Measurements from ENCODE around the gene LRP11. TPM values are rescaled to one million over a fixed set of nuclear protein-coding genes. Genes with fewer than 3 reads are reported as not detected.
"Not testable (repeated sequence)": the region's sequence is repeated elsewhere in the genome, so short reads cannot be mapped to it uniquely, and the experiment has no call there.

The LRP11 gene
- total RNA-seq, 1 donor = 74.1 TPM

GRCh38 chr6:149897015-149897697 is 33.0 kb upstream of the LRP11 start:
- peak; percentile 98 for DNase-seq (ENCODE audit: low read depth)
- peak overlapping the region; percentile 59 for H3K4me3 ChIP-seq (ENCODE audit: low read depth, low read length)
- TF ChIP-seq, protein P1, sequence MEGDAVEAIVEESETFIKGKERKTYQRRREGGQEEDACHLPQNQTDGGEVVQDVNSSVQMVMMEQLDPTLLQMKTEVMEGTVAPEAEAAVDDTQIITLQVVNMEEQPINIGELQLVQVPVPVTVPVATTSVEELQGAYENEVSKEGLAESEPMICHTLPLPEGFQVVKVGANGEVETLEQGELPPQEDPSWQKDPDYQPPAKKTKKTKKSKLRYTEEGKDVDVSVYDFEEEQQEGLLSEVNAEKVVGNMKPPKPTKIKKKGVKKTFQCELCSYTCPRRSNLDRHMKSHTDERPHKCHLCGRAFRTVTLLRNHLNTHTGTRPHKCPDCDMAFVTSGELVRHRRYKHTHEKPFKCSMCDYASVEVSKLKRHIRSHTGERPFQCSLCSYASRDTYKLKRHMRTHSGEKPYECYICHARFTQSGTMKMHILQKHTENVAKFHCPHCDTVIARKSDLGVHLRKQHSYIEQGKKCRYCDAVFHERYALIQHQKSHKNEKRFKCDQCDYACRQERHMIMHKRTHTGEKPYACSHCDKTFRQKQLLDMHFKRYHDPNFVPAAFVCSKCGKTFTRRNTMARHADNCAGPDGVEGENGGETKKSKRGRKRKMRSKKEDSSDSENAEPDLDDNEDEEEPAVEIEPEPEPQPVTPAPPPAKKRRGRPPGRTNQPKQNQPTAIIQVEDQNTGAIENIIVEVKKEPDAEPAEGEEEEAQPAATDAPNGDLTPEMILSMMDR (IDR thresholded peaks at IDR 0.05; ENCODE audit: insufficient read depth, low read length) = no peak

GRCh38 chr6:149896491-149896890 is 32.3 kb upstream of the LRP11 start:
- peak; percentile 16 for DNase-seq (ENCODE audit: low read depth)
- TF ChIP-seq, protein P1 (IDR thresholded peaks at IDR 0.05; ENCODE audit: insufficient read depth, low read length) = no peak
- peak overlapping the region; percentile 59 for H3K4me3 ChIP-seq (ENCODE audit: low read depth, low read length)

GRCh38 chr6:149895833-149896271 is 31.7 kb upstream of the LRP11 start:
- peak; percentile 45 for DNase-seq (ENCODE audit: low read depth)

DNA sequence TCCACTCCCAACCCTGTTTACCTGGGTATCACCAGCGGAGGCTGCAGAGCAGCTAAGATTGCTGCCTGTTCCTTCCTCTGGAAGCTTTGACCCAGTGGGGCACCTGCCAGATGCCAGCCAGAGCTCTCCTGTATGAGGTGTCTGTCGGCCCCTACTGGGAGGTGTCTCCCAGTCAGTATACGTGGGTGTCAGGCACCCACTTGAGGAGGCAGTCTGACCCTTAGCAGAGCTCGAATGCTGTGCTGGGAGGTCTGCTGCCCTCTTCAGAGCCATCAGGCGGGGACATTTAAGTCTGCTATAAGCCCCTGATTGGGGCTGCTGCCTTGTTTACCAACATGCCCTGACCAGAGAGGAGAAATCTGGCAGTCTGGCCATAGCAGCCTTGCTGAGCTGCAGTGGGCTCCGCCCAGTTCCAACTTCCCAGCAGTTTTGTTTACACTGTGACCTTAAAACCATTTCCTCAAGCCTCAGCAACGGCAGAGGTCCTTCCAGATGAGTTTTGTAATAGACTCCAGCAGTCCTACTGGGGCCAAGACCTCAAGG is 31.0 kb upstream of the LRP11 start:
- no peak overlapping the region for H3K4me3 ChIP-seq (ENCODE audit: low read depth, low read length)
- peak; percentile 81 for DNase-seq (ENCODE audit: low read depth)
- TF ChIP-seq, protein P1 (IDR thresholded peaks at IDR 0.05; ENCODE audit: insufficient read depth, low read length) = no peak

More at GRCh38 chr6:149895833-149896271, 31.7 kb upstream of the LRP11 start:
- no peak overlapping the region for H3K4me3 ChIP-seq (ENCODE audit: low read depth, low read length)
- TF ChIP-seq, protein P1 (IDR thresholded peaks at IDR 0.05; ENCODE audit: insufficient read depth, low read length) = no peak

GRCh38 chr6:149891864-149892263 is 27.7 kb upstream of the LRP11 start:
- not testable (repeated sequence) for H3K4me3 ChIP-seq (ENCODE audit: low read depth, low read length); DNase-seq (ENCODE audit: low read depth)

GRCh38 chr6:149891259-149891658 is 27.1 kb upstream of the LRP11 start:
- TF ChIP-seq, protein P1 (IDR thresholded peaks at IDR 0.05; ENCODE audit: insufficient read depth, low read length) = no peak
- no peak overlapping the region for H3K4me3 ChIP-seq (ENCODE audit: low read depth, low read length)
- no peak for DNase-seq (ENCODE audit: low read depth)

- no peak overlapping the region for H3K4me3 ChIP-seq (ENCODE audit: low read depth, low read length)
- DNase-seq (ENCODE audit: low read depth) = no peak
- TF ChIP-seq, protein P1 (IDR thresholded peaks at IDR 0.05; ENCODE audit: insufficient read depth, low read length) = no peak
Measured at GRCh38 chr6:149890629-149891045, 26.5 kb upstream of the LRP11 start.

Measured in fibroblast of the aortic adventitia (primary cell).